HG03064 (cell line): Measurements from ENCODE around the gene MT1G.
A peak's percentile ranks its signal among the peaks of the same experiment; 100 is the strongest.
"Not testable (repeated sequence)": the region's sequence is repeated elsewhere in the genome, so short reads cannot be mapped to it uniquely, and the experiment has no call there.

ENCODE experiments used
- ATAC-seq: cut with Tn5 transposase; IDR thresholded peaks from one replicate; pipeline ENCODE4 v1.9.1; 2021; ENCODE audit warnings: low read depth; ENCODE audit not compliant: unreplicated experiment

The MT1G gene

DNA sequence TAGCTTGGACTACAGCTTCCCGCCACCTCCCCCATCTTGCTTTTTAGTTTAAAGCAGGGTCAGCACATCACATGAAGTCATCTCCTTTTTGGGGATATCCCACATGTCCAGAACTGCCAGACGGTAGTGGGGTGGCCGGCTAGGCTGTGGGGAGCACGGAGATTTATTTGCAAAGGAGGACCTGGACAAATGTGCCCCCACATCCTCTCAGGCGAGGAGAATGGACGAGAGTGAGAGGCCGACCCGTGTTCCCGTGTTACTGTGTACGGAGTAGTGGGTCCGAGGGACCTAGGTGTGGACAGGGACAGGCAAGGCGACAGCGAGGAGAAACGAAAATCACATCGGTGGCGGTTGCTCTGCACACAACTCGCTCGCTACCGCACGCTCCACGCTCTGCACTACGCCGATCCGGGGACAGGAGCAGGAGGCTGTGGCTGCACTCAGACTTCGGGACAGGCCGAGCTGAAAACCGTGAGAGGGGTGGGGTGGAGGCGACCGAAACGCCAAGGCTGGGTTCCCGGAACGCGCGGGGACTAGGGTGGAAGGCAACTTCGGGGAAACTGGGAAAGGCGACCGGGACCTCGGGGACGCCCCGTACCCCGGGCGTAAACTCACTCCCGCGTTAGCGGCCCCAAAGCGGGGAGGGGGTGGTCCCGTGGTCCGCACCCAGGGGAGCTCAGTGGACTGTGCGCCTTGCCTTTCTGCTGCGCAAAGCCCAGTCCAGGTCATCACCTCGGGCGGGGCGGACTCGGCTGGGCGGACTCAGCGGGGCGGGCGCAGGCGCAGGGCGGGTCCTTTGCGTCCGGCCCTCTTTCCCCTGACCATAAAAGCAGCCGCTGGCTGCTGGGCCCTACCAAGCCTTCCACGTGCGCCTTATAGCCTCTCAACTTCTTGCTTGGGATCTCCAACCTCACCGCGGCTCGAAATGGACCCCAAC, 29.8 kb downstream of the MT1G start, which contains the start of gene MT1A:
Gene MT1A (plus strand): TSS at position 853 of the 937 bp plus-strand sequence. CDS start 73 bp downstream, at position 926.
- ATAC-seq = no peak

DNA sequence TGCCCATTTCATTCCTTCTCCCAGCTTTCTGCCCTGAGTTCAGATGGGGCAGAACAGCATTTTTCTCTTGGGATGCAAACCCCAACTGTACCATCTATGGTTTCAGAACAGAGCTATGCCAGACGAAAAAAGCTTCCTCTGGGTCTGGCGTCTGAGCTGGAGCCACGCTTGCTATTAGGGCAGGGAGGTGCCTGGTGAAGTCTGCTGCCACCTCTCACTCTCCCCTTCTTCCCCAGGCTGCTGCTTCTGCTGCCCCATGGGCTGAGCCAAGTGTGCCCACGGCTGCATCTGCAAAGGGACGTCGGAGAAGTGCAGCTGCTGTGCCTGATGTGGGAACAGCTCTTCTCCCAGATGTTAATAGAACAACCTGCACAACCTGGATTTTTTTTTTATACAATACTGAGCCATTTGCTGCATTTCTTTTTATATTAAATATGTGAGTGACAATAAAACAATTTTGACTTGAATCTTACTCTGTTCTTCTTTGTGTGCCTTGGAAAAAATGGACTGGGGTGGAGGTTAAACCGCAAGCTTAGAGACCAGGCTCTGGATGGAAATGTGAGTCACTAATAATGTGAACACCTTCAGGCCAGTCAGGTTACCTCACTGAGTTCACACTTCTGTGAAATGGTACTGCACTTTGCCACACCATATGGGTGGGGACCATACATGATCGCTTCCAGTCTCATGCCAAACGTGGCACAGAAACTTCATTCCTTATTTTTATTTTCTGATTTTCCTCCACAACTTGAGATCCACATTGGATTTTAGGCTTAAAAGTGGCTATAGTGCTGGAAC, 31.1 kb downstream of the MT1G start:
- ATAC-seq = no peak

DNA sequence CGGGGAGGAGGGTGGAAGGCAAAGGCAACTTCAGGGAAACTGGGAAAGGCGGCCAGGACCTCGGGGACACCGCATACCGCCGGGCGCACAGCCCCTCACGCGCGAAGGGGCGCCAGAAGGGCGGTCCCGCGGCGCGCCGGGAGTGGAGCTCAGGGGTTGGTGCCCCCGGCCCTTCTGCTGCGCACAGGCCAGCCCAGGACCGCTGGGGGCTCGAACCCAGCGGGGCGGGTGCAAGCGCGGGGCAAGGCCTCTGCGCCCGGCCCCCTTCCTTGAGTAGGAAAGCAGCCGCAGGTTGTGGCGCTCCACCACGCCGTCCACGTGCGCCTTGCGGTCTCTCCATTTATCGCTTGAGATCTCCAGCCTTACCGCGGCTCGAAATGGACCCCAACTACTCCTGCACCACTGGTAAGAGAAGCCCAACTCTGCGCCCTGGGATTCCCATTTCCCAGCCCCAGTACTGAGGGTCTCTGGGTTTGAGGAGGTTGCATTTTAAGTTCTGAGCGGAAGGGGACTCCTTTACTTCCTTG, 32.4 kb downstream of the MT1G start:
- ATAC-seq = no peak

DNA sequence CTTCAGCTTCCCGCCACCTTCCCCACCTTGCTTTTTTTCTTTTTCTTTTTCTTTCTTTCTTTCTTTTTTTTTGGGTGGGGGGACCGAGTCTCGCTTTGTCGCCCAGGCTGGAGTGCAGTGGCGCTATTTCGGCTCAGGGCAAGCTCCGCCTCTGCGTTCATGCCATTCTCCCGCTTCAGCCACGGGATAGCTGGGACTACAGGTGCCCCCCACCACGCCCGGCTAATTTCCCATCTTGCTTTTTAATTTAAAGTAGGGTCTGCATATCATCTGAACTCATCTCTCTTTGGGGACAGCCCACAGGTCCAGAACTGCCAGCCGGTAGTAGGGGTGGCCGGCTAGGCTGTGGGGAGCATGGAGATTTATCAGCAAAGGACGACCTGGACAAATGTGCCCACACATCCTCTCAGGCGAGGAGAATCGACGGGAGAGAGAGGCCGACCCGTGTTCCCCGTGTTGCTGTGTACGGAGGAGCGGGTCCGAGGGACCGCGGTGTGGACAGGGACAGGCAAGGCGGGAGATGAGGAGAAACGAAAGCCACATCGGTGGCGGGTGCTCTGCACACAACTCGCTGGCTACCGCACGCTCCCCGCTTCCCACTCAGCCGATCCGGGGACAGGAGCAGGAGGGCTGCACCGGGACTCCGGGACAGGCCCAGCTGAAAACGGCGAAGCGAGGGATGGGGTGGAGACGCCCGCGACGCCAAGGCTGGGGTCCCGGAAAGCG, 33.0 kb downstream of the MT1G start:
- ATAC-seq = no peak

DNA sequence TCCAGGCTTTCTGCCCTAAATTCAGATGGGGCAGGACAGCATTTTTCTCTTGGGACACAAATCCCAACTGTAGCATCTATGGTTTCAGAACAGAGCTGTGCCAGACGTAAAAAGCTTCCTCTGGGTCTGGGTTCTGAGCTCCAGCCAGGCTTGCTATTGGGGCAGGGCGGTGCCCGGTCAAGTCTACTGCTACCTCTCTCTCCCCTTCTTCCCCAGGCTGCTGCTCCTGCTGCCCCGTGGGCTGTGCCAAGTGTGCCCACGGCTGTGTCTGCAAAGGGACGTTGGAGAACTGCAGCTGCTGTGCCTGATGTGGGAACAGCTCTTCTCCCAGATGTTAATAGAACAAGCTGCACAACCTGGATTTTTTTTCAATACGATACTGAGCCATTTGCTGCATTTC, 34.3 kb downstream of the MT1G start:
- ATAC-seq = no peak

DNA sequence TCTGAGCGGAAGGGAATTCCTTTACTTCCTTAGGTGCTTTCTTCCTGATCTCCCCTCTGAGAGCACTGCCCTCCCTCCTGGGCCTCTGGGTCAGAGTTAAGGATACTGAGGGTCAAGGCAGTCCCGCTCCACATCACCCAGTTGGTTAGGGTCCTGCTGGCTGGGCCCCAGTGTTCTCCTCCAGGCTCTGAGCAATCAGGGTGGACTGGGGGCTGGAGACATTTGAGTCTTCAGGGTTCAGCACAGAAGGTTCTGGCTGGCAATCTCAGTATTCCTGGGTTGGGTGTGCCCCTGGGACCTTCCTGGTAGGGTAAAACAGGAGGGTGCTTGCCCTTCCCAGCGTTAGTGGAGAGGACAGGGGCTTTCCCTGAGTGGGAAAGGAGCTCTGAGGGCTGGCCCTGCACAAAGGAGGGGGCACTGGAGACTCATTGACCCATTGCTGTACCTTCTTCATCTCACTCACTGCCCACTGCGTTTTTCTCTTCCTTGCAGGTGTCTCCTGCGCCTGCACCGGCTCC, 35.0 kb downstream of the MT1G start:
- no peak for ATAC-seq

DNA sequence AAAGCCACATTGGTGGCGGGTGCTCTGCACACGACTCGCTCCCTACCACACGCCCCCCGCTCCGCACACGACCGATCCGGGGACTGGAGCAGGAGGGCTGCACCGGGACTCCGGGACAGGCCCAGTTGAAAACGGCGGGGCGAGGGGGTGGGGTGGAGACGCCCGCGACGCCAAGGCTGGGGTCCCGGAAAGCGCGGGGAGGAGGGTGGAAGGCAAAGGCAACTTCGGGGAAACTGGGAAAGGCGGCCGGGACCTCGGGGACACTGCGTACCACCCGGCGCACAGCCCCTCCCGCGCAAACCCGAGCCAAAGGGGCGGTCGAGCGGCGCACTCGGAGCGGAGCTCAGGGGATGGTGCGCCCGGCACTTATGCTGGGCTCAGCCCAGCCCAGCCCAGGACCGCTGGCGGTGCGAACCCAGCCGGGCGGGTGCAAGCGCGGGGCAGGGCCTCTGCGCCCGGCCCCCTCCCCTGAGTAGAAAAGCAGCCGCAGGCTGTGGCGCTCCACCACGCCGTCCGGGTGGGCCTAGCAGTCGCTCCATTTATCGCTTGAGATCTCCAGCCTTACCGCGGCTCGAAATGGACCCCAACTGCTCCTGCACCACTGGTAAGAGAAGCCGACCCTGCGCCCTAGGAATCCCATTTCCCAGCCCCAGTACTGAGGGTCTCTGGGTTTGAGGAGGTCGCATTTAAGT, 35.6 kb downstream of the MT1G start, which contains the start of gene MT1M:
Gene MT1M (plus strand): TSS at position 504 of the 692 bp plus-strand sequence. CDS start 73 bp downstream, at position 577.
- ATAC-seq = no peak

DNA sequence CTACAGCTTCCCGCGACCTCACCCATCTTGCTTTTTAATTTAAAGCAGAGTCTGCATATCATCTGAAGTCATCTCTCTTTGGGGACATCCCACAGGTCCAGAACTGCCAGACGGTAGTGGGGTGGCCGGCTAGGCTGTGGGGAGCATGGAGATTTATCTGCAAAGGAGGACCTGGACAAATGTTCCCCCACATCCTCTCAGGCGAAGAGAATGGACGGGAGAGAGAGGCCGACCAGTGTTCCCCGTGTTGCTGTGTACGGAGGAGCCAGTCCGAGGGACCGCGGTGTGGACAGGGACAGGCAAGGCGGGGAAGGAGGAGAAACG, 36.1 kb downstream of the MT1G start:
- no peak for ATAC-seq

DNA sequence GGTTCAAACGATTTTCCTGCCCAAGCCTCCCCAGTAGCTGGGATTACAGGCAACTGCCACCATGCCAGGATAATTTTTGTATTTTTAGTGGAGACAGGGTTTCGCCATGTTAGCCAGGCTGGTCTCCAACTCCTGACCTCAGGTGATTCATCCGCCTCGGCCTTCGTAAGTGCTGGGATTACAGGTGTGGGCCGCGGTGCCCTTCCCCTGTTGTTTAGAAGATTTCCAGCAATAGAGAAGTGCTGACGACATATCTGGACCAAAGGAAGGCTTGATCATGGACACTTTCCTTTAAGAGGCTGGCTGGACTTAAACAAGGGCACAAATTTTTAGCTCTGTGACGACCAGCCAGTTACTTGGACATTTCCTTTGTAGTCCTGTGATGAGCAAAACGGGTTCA, 36.7 kb downstream of the MT1G start:
- no peak for ATAC-seq

DNA sequence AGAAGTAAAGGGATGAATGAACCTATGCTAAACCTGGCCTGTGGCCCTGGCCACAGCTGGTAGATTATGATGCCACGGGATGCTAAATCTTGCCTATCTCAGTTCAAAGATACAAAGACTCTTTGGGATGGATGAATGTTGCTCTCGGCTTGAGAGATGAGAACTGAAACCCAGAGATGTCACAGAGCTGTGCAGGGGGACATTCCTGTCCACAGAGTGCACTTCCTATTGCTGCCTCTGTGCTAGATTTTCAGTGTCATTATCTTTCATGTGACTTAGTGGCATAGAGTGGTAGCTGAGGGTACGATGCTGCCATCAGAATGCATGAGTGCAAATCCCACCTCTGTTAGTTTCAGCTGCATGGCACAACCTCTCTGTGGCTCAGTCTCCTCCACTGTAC, 37.7 kb downstream of the MT1G start:
- no peak for ATAC-seq

DNA sequence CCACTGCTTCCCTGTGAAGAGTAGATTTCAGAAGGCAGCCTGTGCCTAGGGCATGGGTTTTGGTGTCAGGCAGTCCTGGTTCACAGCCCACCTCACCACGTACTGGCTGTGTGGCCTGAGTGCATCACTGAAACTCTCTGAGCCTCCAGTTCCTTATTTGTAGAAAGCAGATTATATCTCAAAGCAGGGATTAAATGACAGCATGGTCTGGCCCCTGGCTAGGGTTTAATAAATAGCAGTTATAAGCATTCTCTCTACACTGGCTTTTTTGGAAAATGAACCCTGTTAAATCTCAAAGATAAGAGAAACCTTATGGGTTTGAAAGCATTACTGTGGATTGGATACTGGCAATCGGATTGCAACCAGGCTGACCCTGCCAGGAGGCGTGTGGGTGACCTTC, 38.3 kb downstream of the MT1G start:
- no peak for ATAC-seq

DNA sequence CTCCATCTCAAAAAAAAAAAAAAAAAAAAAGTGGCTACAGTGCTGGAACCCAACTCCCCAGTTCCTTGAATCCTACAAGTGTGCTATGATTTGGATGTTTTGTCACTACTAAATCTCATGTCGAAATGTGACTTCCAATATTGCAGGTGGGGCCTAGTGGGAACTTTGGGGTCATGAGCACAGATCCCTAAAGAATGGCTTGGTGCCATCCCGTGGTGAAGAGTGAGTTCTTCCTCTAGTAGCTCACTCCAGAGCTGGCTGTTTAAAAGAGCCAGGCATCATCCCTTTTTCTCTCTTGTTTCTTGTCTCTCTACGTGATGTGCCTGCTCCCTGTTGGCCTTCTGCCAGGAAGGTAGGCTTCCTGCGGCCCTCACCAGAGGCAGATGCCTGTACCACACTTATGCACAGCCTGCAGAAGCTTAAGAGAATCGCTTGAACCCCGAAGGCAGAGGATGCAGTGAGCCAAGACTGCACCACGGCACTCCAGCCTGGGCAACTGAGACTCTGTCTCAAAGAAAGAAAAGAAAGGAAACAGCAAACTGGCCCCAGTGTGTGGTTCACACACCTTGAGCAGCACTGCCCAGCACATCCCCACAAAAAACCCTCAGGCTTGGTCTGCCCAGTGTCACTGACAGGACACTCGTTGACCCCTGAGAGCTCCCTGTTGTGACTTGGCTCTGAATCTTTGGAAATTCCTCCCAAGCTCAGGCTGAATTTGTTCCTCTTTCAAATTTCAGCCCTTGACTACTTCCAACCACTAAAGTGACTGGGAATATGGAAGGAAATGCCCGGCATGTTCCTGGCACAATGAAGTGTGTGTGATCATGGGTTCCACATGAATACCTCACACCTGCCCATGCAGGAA, 39.1 kb downstream of the MT1G start:
- ATAC-seq = no peak

DNA sequence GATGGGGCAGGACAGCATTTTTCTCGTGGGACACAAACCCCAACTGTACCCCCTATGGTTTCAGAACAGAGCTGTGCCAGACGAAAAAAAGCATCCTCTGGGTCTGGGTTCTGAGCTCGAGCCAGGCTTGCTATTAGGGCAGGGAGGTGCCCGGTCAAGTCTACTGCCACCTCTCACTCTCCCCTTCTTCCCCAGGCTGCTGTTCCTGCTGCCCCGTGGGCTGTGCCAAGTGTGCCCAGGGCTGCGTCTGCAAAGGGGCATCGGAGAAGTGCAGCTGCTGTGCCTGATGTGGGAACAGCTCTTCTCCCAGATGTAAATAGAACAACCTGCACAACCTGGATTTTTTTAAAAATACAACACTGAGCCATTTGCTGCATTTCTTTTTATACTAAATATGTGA, 41.2 kb downstream of the MT1G start:
- ATAC-seq = no peak

DNA sequence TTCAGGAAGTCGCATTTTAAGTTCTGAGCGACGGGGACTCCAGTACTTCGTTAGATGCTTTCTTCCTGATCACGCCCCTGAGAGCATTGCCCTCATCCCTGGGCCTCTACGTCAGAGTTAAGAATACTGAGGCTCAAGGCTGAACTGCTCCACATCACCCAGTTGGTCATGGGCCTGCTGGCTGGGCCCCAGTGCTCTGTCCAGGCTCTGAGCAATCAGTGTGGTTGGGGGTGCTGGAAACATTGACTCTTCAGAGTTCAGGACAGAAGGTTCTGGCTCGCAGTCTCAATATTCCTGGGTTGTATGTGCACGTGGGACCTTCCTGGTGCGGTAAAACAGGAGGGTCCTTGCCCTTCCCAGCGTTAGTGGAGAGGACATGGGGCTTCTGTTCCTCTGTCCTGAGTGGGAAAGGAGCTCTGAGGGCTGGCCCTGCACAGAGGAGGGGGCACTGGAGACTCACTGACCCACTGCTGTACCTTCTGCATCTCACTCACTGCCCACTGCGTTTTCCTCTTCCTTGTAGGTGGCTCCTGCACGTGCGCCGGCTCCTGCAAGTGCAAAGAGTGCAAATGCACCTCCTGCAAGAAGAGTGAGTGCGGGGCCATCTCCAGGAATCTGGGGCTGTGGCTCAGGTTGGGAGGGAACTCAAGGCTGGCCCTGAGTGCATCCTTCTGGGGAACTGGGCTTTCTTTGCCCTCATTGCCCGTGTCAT, 41.8 kb downstream of the MT1G start:
- no peak for ATAC-seq

DNA sequence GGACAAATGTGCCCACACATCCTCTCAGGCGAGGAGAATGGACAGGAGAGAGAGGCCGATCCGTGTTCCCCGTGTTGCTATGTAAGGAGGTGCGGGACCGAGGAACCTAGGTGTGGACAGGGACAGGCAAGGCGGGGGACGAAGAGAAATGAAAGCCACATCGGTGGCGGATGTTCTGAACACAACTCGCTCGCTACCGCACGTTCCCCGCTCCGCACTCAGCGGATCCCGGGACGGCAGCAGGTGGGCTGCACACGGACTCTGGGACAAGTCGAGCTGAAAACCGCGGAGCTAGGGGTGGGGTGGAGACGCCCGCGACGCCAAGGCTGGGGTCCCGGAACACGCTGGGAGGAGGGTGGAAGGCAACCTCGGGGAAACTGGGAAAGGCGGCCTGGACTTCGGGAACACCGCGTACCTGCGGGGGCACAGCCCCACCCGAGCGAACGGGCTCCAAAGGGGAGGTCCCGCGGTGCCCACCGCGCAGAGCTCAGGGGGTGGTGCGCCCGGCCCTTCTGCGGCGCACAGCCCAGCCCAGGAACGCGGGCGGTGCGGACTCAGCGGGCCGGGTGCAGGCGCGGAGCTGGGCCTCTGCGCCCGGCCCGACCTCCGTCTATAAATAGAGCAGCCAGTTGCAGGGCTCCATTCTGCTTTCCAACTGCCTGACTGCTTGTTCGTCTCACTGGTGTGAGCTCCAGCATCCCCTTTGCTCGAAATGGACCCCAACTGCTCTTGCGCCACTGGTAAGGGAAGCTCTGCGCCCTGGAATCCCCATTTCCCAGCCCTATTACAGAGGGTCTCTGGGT, 42.5 kb downstream of the MT1G start, which contains the start of gene MT1E:
Gene MT1E (plus strand): TSS at position 642 of the 803 bp plus-strand sequence. CDS start 71 bp downstream, at position 713.
- ATAC-seq = peak; percentile 51

DNA sequence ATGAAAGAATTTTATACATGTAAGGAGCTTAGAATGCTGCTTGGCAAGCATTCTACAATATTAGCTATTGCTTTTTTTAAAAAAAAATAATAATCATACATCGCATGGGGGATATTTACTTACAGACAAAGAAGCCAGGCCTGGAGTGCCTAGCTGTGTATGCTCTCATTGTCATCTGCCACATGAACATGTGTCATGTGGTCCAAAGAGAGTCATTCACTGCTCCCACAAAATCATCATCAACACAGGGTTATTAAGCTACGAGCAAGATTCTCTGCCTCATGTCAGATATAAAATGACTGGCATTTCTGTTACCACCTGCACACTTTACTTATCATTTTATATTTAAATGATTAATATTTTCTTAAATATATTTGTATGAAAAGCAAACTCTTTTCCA, 44.2 kb downstream of the MT1G start:
- ATAC-seq = no peak

DNA sequence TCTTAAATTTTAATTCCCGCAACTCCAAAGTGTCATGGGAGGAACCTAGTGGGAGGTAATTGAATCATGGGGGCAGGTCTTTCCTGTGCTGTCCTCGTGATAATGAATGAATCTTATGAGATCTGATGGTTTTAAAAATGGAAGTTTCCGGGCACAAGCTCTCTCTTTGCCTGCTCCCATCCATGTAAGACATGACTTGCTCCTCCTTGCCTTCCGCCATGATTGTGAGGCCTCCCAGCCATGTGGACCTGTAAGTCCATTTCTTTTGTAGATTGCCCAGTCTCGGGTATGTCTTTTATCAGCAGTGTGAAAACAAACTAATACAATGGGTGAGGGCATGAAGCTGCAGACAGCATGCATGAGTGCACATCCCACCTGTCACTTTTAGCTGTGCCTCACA, 44.7 kb downstream of the MT1G start:
- not testable (repeated sequence) for ATAC-seq
